GM12878 (cell line): Measurements from ENCODE around the gene FIG4.

Experiments used
- CEBPZ ChIP-seq: fragments of 150-350 bp; IDR thresholded peaks from 2 replicates; pipeline ENCODE4 v1.6.1; 2016; ENCODE audit warnings: low read depth, low read length
- CTCF ChIP-seq, 3 experiments: IDR thresholded peaks in 2 of 3; conservative IDR thresholded peaks in 1 of 3; 2 replicates each; pipeline ENCODE4 v1.5.1; 2011; ENCODE audit warnings: low read depth in 3 of 3, low read length in 3 of 3, mild to moderate bottlenecking in 3 of 3, control low read depth in 2 of 3, moderate library complexity in 2 of 3, inconsistent platforms in 1 of 3, mixed read lengths in 1 of 3; ENCODE audit not compliant: control insufficient read depth in 2 of 3, insufficient read depth in 1 of 3; ENCODE audit errors: extremely low read depth in 1 of 3
- IKZF1 ChIP-seq: fragments of 450-650 bp; conservative IDR thresholded peaks from 2 replicates; pipeline ENCODE4 v1.6.1; 2017; ENCODE audit warnings: antibody characterized with exemption, mild to moderate bottlenecking
- POLR2A ChIP-seq: IDR thresholded peaks from 2 replicates; pipeline ENCODE4 v1.6.1; 2011; ENCODE audit warnings: low read depth, mild to moderate bottlenecking, low read length
- USF2 ChIP-seq: IDR thresholded peaks from 2 replicates; pipeline ENCODE4 v1.6.1; 2011; ENCODE audit warnings: low read depth, low read length, improper control_type of control experiment, borderline replicate concordance

GRCh38 chr6:109816452-109817374, 125.6 kb downstream of the FIG4 start:
- TF ChIP-seq CTCF (IDR thresholded peaks at IDR 0.05 in 2 of 3, conservative IDR thresholded peaks at IDR 0.05 in 1 of 3; ENCODE audit: control insufficient read depth in 2 of 3, extremely low read depth in 1 of 3, insufficient read depth in 1 of 3, low read depth in 3 of 3, low read length in 3 of 3) (no peak), USF2 (no peak), IKZF1 (no peak), POLR2A (no peak), CEBPZ (no peak)
